HG02678 (cell line): ENCODE results near the gene SPATA31E1.
"Not testable (repeated sequence)": the region's sequence is repeated elsewhere in the genome, so short reads cannot be mapped to it uniquely, and the experiment has no call there.

Experiments used
- ATAC-seq: cut with Tn5 transposase; IDR thresholded peaks from one replicate; pipeline ENCODE4 v1.9.1; 2021; ENCODE audit warnings: mild to moderate bottlenecking, moderate library complexity; ENCODE audit not compliant: unreplicated experiment

The SPATA31E1 gene

GRCh38 chr9:87884578-87885459 lies 2.1 kb downstream of the SPATA31E1 start:
- ATAC-seq: no peak

GRCh38 chr9:87885484-87886189 lies 3.0 kb downstream of the SPATA31E1 start:
- no peak for ATAC-seq

- ATAC-seq: no peak
These were observed 3.7 kb downstream of the SPATA31E1 start for GRCh38 chr9:87886210-87886932.

- ATAC-seq: no peak
These were observed 4.3 kb downstream of the SPATA31E1 start for GRCh38 chr9:87886933-87887505.

GRCh38 chr9:87887661-87888480 lies 5.2 kb downstream of the SPATA31E1 start:
- ATAC-seq: no peak

GRCh38 chr9:87888501-87888900 lies 5.8 kb downstream of the SPATA31E1 start:
- no peak for ATAC-seq

GRCh38 chr9:87889065-87889881 lies 6.6 kb downstream of the SPATA31E1 start:
- ATAC-seq: no peak

- ATAC-seq: no peak
These were observed 7.2 kb downstream of the SPATA31E1 start for GRCh38 chr9:87889882-87890252.

GRCh38 chr9:87890837-87891236 lies 8.2 kb downstream of the SPATA31E1 start:
- no peak for ATAC-seq

- no peak for ATAC-seq
These were observed 9.1 kb downstream of the SPATA31E1 start for GRCh38 chr9:87891754-87892153.

GRCh38 chr9:87892956-87893355 lies 10.3 kb downstream of the SPATA31E1 start:
- ATAC-seq: no peak

GRCh38 chr9:87894998-87895625 lies 12.4 kb downstream of the SPATA31E1 start:
- ATAC-seq: no peak

- ATAC-seq: no peak
These were observed 14.2 kb downstream of the SPATA31E1 start for GRCh38 chr9:87896891-87897290.

GRCh38 chr9:87898151-87898550 lies 15.5 kb downstream of the SPATA31E1 start:
- no peak for ATAC-seq

- ATAC-seq: not testable (repeated sequence)
These were observed 19.7 kb downstream of the SPATA31E1 start for GRCh38 chr9:87902371-87902770.

GRCh38 chr9:87909310-87910041 lies 26.8 kb downstream of the SPATA31E1 start:
- no peak for ATAC-seq

- ATAC-seq: no peak
These were observed 28.1 kb downstream of the SPATA31E1 start for GRCh38 chr9:87910821-87911220.

GRCh38 chr9:87917662-87918061 lies 35.0 kb downstream of the SPATA31E1 start, which contains the start of gene SPATA31C1:
TSS of gene SPATA31C1 (plus strand) at chr9:87917962.
- ATAC-seq: not testable (repeated sequence)
